Erythroblast (primary cell): ENCODE measurements around the gene ZNF24.

Experiments used
- DNase-seq, 2 experiments: peaks; one replicate each; lab custom pipeline; 2025; lab: John Stamatoyannopoulos, UW
- GATA1 ChIP-seq: IDR thresholded peaks from 2 replicates; pipeline ENCODE4 v1.6.1; 2011; ENCODE audit warnings: low read depth, mild to moderate bottlenecking, control low read depth, low read length, moderate library complexity
- POLR2A ChIP-seq: IDR thresholded peaks from 2 replicates; pipeline ENCODE4 v1.6.1; 2011; ENCODE audit warnings: mild to moderate bottlenecking, low read length

Gene ZNF24

GRCh38 chr18:35335866-35336265 is 8.4 kb downstream of the ZNF24 start:
- DNase-seq: no peak
- no peak for TF ChIP-seq GATA1
- TF ChIP-seq POLR2A: no peak

GRCh38 chr18:35334821-35335220 is 9.4 kb downstream of the ZNF24 start:
- no peak for DNase-seq
- TF ChIP-seq POLR2A: no peak
- TF ChIP-seq GATA1: no peak

DNA sequence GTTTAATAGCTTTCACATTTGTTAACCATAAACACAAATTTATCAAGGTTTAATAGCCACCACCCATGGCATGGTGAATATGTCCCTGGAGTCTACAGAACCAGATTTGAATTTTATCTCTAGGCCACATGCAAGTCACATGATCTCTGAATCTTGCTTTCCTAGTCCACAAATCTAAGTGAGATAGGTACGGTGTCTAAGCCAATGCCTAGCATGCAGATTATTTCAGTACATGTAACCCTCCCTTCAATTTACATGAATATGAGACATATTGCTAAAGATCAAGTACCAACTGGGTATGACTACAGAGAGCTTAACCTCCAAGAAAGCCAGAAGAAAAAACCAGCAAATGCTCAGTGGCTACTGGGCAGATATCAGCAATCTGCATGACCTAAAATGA is 10.0 kb downstream of the ZNF24 start:
- peak; percentile 59 to 66 for DNase-seq
- no peak for TF ChIP-seq POLR2A
- no peak for TF ChIP-seq GATA1

DNA sequence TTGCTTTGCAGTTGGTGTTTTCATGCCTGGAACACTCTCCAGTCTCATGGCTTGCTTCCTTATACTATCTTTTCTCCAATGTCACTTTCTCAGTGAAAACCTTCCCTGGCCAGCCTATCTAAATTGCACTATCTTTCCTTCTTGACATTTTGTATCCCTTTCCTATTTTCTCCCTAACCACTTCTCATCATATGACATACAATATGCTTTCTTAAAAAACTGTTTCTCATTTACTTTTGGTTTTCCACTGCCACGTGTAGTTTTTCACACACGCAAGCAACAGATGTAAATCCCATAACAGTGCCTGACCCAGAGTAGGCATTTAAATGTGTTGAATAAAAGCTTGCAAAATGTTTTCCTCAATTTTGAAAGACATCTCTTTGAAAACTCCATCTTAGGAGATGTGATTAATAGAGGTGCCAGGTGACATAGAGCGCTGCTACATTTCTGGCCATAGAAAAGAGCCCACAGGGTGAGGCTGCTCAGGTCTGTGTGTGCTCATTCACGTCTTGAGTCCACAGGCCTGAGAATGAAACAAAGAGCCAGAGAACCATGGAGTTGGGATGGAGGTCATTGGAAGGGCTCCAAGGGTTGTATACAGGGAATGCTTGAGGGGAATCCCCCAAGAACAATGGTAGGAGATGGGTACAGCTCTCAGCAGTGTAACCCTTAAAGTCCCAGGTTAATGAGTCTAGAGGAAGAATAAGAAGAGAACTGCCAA is 12.7 kb downstream of the ZNF24 start:
- DNase-seq: no peak
- TF ChIP-seq POLR2A (no peak), GATA1 (no peak)

DNA sequence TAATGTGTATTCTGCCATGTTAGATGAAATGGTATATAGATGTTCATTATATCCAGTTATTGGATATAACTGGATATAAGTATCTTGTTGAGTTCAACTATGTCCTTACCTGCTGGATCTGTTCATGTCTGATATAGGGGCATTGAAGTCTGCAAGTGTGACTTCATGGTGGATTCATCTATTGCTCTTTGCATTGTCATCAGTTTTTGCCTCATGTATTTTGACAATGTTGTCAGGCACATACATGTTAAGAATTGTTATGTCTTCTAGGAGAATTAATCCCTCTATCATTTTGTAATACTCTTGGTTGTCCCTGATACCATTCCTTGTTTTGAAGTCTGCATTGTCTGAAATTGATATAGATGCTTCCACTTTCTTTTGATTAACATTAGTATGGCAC is 15.4 kb downstream of the ZNF24 start:
- TF ChIP-seq POLR2A (no peak), GATA1 (no peak)
- DNase-seq: no peak

- TF ChIP-seq GATA1 (no peak), POLR2A (no peak)
- DNase-seq: peak in 1 of 2 experiments; percentile 16
These were observed 17.4 kb downstream of the ZNF24 start for GRCh38 chr18:35326695-35327387.

- TF ChIP-seq POLR2A (no peak), GATA1 (no peak)
- no peak for DNase-seq
These were observed 19.1 kb downstream of the ZNF24 start for GRCh38 chr18:35324926-35325655.

DNA sequence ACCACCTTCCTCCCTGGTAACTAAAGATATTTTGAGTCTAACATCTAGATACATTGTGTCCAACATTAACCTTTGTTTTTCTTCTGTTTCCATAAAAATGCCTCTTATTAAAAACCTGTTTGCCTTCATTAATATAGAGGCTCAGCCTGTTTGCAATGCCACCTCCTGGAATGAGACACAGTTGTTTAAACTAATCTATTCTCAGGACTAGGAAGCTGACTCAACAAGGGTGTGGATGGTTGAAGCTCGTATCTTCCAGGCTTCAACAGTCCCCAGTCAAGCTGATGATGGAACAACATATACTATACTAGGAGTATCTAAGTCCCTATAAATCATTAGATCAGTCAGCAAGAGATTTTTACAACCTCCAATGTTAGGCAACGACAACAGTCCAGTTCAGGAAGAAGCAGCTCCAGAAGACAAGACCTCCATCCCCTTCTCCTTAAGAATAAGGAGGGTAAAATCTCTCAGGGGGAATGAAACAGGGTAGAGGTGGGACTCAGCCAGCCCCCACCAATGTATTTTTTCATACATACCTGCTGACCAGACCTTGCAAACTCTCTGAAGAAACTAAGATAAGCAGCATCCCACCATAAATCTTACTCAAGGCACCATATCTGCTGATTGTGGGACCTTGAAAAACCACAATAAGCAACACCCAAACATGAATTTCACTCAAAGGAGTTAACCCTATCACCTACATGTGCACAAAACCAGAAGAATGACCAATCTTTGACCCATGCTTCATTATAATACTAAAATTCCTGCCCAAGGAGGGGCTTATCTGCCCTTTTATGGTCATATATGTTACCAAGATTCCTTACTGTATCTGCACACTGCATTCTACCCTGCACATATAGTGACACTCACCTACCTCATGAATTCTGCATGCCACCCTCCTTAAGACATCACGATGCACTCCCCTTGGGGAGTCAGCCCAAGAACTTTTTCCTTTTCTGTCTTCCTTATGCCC is 21.4 kb downstream of the ZNF24 start:
- TF ChIP-seq POLR2A: no peak
- DNase-seq: no peak

GRCh38 chr18:35311496-35311895 is 32.7 kb downstream of the ZNF24 start:
- DNase-seq: no peak
- no peak for TF ChIP-seq GATA1
- no peak for TF ChIP-seq POLR2A

DNA sequence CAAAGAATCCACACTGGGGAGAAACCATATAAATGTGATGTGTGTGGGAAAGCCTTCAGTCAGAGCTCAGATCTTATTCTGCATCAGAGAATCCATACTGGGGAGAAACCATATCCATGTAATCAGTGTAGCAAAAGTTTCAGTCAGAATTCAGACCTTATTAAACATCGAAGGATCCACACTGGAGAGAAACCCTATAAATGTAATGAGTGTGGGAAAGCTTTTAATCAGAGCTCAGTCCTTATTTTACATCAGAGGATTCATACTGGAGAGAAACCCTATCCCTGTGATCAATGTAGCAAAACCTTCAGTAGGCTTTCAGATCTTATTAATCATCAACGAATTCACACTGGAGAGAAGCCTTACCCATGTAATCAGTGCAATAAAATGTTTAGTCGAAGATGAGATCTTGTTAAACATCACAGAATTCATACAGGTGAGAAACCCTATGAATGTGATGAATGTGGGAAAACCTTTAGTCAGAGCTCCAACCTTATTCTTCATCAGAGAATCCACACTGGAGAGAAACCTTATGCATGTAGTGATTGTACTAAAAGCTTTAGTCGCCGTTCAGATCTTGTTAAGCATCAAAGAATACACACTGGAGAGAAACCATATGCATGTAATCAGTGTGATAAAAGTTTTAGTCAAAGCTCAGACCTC is 37.5 kb downstream of the ZNF24 start:
- TF ChIP-seq GATA1: no peak
- TF ChIP-seq POLR2A: no peak
- no peak for DNase-seq

GRCh38 chr18:35303610-35304009 is 40.6 kb downstream of the ZNF24 start:
- TF ChIP-seq GATA1 (no peak), POLR2A (no peak)
- no peak for DNase-seq

- no peak for DNase-seq
- TF ChIP-seq GATA1 (no peak), POLR2A (no peak)
These were observed 48.2 kb downstream of the ZNF24 start for GRCh38 chr18:35296060-35296459.
